IMR-90 (cell line): Measurements from ENCODE around the gene GIMAP8.

Experiments
- CTCF ChIP-seq: conservative IDR thresholded peaks from 2 replicates; pipeline ENCODE4 v1.5.1; 2012; ENCODE audit warnings: mild to moderate bottlenecking, low read depth, low read length, improper control_type of control experiment
- FOS ChIP-seq: fragments of 150-350 bp; IDR thresholded peaks from 2 replicates; pipeline ENCODE4 v1.6.1; 2016; ENCODE audit warnings: low read depth, low read length
- MAZ ChIP-seq: IDR thresholded peaks from 2 replicates; pipeline ENCODE4 v1.6.1; 2012; ENCODE audit warnings: low read depth, mild to moderate bottlenecking, low read length, improper control_type of control experiment, moderate library complexity, borderline replicate concordance
- POLR2A ChIP-seq: IDR thresholded peaks from 2 replicates; pipeline ENCODE4 v1.6.1; 2012; ENCODE audit warnings: mild to moderate bottlenecking, low read depth, low read length
- RAD21 ChIP-seq: IDR thresholded peaks from 2 replicates; pipeline ENCODE4 v1.6.1; 2012; ENCODE audit warnings: low read length, improper control_type of control experiment
- USF2 ChIP-seq: fragments of 150-350 bp; IDR thresholded peaks from 2 replicates; pipeline ENCODE4 v1.6.1; 2017; ENCODE audit warnings: mild to moderate bottlenecking, antibody characterized with exemption, low read length, low read depth

GRCh38 chr7:150449206-150449952 is 1.1 kb upstream of the GIMAP8 start:
- TF ChIP-seq POLR2A (no peak), MAZ (no peak), CTCF (no peak), RAD21 (no peak), USF2 (no peak), FOS (no peak)
